Hematopoietic multipotent progenitor cell treated with erythropoietin and hydrocortisone succinate and interleukin-3 and kit ligand, for 17 days (in vitro differentiated cells): ENCODE results near the gene LDHAL6B.

Experiments
- DNase-seq: peaks from one replicate; pipeline ENCODE4 v3.0.0-alpha.2; 2015; ENCODE audit warnings: low spot score

The LDHAL6B gene

DNA sequence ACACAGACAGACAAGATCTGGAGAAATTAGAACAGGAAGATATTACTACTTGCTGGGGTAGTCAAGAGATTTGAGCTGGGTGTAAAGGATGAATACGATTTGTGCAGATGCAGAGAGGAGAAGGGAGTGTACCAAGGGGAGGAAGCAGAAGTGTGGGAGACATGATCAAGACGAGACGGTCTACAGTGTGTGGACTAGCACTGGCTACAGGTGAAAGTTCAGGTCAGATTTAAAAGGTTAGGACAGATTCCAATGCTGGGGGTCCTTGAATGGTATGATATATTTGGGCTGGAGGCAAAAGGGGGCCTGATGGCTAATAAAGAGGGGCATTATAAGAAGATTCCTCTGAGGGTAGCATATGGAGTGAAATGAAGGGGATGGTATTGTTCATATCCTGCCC, 12.1 kb downstream of the LDHAL6B start:
- no peak for DNase-seq

DNA sequence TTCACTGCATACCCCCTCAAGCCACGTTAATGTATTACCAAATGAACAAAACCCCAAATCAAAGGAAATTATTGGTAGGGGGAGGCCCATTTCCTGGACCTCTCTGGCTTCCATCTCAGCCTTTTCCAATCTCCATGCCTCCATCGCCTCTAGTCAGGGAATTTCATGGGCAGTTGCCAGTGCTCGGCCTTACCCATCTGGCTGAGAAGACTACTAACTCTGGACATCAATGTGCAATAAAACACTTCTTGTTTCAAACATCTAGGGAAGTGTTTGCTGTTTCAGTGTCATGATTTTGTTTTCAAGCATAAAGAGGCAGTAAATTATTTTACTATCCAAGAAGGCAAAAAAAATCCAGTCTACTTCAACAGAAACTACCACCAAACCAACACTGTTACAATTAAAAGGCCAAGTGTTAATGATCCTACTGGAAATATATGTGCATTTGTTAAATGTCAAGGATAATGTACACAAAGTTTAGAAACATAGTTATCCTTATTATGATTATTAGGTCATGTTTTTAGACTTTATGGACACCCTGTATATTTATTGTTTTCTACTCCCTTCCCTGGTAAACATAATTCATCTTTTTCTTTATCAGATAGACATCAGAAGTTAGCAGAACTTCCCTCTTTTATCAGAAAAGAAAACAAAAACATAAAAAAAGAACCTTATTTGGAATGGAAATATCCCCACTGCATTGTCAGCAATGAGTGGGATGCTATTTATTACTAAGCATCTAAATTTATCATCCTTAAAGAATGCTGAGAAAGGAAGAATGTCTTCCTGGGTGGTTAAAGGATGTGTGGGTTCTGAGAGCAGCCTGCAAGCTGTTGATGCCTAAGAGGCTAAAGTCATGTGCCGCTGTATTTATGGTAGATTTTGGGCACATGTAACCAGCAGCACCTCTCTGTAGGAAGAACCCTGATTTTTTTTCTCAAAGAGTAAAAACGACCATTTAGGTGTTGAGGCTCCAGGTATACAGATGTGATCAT, 15.2 kb downstream of the LDHAL6B start:
- no peak for DNase-seq

DNA sequence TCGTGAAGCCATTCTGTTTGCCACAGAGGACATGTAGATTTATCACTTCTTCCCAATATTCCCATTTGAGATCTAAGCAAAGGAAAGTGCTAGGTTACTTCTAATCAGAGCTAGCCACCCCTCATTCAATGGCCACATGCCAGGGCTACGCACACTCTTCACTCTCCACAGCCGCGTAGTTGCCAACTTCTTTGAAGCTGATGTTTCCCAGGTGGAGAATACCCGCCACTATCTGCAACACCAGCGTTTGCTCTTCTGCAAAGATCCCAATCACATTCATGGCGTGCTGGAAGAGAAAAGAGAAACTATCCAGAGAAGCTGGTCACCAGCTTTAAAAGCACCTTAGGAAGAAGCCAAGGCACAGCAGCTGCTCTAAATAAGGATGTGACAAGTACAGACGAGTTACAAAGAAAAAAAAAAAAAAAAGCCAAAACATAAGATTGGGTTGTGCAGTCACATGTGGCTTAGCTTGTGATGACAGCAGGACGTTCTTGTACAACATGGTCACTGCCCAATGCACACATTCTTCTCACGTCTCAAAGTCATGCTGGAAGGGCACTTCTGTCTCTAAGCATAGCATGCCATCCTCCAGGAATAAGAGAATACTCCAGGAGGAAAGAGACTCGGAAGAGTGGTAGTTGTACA, 16.4 kb downstream of the LDHAL6B start:
- no peak for DNase-seq

DNA sequence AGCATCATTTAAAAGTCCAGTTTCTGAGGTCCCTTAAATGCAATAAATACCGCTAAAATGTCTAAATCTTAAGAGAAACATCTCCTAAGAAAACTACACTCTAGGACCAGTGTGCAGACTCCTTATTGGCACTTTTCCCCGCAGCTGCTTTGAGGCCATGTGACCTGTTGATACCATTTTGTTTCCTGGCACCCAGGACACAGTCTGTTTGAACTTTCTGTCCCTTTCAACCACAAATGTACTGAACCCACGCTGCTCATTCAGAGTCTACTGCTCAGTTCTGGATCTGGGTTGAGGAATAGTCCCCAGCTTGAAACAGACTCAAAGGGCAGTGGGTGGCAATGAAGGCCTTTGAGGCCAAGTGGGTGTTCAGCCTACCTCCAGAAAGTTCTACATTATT, 17.1 kb downstream of the LDHAL6B start:
- no peak for DNase-seq

DNA sequence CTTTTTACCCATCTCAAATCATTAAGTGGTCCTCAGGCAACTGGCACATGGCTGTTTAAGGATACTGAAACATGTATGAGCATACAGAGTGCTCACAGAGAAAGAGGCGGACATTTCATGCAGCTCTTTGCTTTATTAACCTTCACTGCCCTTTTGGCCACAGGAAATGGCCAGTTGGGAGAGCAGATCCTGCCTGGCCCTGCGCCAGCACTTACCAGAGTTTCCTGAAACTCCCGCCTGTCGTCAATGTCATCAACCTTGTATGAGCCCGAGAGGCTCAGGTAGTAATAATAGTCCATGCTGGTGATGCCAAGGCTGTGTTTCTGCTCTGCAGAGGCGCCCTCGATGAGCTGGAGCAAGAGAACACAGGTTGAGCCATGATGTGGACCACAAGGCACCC, 17.8 kb downstream of the LDHAL6B start:
- no peak for DNase-seq

DNA sequence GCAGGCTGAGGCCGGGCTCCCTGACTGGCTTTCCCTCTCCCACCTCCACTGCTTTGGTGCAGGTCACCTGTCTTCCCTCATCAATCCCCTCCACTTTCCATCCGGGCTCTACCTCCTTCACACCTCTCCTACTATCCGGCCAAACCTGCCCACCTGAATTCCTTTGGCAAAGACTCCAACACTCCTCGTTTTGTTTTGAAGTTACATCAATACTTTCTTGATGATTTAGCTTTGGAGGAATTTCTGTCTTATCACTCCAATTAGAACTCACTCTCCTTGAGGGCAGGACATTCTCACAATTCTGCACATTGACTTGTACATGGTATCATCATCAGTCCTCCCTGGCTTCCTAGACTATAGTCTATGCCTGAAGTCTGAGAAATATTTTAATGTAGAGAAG, 20.4 kb downstream of the LDHAL6B start:
- no peak for DNase-seq

DNA sequence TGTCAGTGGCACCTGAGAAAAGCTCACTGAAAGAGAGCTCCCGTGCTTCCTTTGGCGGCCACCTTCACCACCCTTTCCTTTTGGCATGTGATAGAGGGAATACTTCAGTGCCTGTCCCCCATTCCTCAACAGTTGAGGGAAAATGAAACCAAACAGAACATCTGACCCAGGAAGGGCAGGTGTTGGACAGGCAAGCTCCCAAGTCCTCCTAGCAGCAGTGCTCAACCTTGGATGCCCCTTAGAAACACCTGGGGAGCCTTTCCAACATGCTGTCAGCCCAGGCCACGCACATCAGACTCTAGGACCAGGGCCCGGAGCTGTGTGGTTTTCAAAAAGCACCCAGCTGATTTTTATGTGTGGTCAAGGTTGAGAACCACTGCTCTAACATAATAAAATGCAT, 22.4 kb downstream of the LDHAL6B start:
- DNase-seq, result no peak

DNA sequence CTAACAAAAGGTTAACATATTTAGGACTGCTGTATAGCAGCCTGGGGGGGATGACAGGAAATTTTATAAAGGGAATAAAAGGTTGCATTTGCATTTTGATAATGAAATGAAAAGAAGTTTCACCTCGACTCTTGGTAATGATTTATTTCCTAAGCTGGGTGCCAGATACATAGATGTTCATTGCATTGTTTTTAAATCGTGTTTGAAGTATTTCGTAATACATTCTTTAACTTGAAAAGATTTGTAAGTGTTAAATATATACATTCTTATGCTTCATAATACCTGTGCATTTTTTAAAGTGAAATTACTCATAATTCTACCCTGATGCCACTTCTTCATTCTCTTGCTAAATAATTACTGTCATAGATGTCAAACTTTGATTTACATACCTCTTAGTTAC, 22.8 kb downstream of the LDHAL6B start:
- no peak for DNase-seq

DNA sequence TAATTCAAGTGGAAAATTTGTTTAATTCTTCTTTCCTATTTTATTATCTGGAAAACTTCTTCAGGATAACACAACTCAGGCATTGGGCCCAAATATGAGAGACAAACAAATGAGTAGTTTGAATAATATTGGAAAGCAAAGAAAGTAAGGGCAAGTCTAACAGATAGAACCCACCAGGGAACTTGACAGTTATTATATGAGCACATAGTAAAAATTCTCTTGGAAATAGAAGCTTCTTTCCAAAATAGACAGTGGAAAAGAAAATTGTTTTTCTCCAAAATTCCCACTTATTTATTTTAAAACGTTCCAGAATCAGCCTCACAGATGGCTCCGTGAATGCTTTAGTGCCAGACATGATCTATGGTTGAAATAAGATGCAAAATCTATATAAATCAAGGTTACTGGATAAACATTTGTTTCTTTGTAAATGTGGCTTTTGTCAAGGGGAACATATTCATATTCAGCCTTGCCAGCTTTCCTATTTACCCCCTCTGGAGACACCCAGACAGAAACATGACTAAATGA, 23.9 kb downstream of the LDHAL6B start:
- no peak for DNase-seq

DNA sequence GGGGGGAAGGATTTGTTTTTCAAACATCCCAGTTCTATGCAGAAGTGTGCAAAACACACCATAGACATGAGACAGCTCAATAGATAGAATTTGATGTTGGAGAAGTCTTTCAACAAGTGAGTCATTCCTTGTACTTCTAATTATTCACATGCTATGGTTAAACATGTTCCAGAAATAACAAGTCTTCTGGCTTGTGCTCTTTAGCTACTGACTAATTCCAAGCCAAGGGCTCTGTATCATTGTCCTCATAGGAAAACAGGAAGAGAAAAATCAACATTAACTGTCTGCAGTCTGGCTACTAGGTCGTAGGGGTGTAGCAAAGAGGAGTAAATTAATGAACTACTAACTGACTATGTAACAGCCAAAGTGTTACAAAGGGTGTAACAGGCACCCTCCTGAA, 25.8 kb downstream of the LDHAL6B start:
- DNase-seq, result no peak

DNA sequence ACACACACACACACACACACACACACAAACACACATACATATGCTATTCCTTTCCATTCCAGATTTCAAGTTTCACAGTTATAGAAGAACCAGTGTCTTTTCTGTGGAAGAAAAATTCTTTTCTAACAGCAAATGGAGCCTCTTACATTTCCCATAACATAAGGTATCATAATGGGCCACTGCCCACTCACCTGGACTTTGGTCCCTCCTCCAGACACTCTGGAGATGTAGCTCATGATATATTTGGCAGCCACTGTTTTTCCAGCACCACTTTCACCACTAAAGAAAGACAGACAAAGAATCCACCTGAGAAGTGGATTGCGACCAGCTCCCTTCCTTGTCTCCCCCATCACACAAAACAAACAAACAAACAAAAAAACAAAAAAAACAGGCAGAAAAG, 29.8 kb downstream of the LDHAL6B start:
- no peak for DNase-seq

DNA sequence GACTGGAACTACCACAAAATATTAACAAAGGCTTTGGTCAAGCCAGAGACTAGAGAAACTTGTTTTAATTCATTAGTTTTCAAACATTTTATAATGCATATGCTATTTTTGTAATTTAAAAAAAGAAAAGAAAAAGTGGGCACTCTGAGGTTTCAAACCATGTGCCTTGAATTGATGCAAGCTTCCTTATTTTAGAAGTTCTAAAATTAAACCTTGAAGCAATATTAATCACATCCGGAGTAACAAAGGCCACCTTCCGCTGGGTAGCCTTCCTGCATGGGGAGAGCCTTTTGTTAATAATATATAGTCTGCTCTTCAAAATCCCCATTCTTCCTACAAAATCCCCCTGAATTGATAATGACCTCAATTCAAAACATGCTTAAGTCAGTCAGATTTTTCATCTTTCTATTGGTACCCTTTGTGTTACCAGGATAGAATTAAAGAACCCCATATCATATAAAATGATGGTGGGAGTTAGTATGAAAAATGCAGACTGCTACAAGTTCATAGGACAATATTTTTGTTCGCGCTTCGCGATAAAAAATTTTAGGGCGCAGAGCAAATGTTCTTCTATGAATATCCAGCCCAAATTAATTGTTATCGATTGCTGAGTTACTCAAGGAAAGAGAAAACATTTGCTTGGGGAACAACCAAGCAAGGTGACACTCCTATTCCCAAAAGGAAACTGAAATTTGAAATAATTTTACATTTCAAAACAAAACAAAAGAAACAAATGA, 30.6 kb downstream of the LDHAL6B start:
- no peak for DNase-seq

DNA sequence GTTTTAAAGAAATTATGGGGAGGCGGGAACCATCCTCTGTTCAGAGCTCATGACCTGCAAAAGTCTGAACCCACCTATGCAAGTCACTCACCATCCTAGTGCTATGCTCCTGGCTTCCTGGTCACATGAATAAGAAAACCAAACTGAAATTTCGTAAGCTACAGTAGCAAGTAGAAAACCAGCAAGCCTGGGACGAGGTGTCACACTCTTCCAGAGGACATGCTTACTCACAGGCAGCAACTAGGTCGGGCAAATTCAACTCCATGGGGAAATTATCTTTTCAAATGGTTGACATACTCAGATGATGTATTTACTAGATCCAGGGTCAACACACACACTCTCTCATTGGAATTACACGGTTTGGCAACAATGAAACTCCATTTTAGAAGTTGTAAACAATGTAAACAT, 31.3 kb downstream of the LDHAL6B start:
- DNase-seq, result no peak

DNA sequence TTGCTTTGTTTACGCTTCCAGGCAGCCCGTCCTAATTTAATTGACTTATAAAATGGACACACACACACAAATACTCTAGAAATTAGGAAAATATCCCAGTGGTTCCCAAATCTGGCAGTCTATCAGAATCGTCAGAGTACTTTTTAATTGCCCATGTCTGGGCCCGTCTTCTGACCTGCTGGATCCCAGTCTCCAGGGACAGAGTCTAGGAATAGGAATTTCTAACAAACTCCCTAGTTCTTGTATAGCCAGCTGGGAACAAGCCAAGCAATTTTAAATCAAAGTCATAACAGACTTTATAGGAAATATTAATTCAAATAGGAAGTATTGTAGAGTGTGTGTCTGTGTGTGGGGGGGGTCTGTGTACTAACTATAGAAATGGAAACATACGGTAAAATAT, 33.4 kb downstream of the LDHAL6B start:
- no peak for DNase-seq

DNA sequence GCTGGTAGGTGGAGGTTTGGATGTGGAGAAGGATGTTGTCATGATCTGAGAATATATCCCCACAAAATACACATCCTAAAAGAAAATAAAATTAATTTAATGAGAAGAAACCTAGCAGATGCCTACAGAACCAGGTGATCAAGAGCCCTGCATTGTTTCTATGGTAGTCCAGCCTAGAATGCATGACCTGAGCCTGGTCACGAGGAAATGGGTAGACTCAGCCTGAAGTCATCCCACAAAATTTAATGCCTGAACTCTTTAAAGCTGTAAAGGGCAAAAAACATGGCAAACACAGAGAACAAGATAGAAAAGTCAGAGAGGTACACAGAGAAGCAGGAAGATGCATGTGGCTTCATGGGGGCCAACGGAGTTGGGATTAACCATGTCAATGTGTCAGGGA, 36.0 kb downstream of the LDHAL6B start:
- DNase-seq, result no peak

DNA sequence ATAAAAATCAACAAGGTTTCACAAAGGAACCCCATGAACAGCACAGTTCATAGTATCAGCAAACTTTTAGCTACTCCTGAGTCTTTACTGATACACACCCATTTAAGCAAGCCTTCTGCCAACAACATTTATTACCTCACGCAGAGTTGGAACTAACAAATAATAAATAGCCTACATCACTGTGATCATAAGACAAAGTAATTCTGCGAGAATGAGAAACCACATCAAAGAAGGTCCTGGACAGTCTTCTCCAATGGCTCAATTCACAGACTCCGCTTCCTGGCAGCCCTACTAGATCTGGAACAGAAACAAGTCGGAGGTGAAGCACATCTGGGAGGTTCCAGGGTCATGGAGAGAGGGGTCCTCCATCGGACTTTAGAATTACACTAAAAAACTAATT, 37.0 kb downstream of the LDHAL6B start:
- DNase-seq, result no peak

DNA sequence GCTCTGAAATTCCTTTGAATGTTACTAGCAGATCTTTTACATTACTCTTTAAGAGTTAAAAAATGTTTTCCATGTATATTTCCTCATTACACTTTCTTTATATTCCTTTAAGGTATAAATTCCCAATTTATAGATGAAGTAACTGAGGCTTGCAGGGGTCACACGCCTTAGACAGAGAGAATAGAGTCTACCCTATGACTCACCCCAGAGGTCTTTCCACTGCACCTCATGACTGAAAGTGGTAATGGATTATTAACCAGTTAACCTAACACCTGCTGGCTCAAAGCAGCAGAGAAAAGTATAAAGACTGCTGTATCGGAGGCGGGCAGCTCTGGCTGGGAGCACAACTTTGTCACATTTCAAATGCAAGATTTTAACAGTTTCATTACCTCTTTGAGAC, 37.7 kb downstream of the LDHAL6B start:
- DNase-seq, result no peak

DNA sequence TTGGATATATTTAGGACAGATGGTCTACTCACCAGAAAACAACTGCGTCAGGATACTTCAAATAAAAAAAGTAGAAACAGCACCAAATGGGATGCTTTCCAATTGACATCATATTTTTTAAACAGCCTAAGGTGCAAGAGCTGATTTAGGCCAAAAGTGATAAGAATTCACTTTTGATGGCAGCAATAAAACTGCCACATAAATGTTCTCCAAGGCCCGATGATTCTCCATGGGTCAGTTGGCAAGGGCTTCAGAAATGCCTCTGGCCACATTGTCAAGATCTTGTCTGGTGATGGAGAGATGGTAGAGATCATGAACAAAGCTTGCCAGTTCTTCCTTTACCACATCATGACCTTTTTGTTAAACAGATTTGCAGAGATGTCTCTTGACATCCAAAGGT, 38.9 kb downstream of the LDHAL6B start:
- no peak for DNase-seq

DNA sequence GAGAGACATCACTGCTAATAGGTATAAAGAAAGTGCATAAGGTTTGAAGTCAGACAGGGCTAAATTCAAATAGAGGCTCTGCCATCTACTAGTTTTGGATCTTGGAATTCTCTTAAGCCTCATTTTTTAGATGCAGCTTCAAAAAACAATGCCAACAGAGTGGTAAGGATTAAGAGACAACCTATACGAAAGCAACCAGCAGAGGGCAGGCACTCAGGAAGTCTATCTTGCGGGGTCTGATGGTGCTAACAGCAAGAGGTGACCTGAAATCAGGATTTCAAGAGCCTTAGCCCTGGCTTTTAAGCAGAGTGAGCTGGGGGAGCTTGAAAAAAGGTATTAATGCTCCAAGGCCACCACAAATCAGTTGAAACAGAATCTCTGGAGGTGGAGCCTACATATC, 40.7 kb downstream of the LDHAL6B start:
- no peak for DNase-seq

DNA sequence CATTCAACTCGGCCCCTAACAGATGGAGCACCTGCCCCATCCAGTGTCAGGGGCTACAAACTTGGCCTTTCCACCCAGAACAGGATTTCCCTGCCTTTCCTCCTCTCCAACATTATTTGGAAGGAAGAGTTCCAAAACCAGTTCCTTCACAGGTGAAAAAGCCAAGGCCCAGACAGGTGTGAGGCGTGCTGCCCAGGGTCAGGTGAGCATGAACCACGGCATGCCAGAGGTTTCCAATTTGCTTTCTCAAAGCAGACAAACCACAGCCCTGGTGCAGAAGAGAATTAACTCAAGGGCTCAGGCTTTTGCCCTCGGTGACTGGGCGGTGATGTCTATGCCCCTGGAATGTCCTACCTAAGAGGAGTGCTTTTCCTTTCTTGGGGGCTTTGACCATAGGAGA, 43.2 kb downstream of the LDHAL6B start:
- DNase-seq, result no peak

DNA sequence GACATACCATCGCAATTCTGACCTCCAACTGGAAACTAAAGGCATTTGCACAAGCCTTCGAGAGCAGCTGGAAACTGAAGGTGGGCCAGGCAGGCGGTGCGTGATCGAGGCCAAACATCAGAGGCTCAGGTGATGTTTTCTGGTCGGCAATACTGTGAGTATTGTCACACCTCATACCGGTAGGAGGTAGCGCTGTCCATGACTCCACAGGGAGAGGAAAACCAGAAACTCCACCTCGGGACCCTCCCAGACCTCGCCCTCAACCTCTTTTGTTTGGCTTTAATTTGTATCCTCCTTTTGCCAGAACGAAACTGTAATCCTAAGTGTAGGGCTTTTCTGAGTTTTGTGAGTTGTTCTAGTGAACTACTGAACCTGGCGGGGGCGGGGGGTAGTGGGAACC, 43.6 kb downstream of the LDHAL6B start:
- DNase-seq, result no peak

DNA sequence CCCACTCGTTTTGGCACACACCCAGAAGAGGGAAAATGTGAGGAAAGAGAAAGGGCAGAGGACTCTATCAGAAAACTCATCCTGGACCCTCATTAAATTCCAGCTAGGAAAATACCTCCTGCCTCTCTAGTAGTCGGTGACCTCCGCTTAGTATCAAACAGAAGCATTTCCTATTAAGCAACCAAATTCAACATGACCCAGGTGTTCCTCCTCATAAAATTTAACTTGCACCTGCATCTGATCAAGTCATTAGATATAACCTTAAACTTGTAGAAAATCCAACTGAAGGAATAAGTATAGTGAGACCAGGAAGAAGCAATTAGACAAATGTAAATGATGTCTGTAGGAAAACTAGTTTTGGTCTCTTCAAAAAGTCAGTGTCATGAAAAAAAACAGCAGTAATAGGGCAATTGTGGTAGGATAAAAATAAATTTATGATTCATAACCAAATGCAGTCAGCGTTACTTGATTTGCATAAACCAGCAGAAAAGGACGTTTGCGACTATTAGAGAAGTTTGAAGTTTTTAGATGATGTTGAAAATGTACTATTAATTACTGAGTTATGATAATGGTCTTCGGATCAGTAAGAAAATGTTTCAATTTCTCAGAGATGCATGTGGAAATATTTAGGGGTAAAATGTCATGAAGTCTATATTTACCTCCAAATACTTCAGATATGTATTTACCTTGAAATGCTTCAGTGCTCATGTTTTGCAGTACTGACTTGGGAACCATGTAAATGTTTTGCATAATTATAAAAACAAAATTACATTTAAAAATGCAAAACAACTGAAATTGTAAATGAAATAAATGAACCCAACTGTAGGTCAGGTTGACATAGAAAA, 44.6 kb downstream of the LDHAL6B start:
- no peak for DNase-seq
